Stimulated activated CD8-positive, alpha-beta memory T cell treated with anti-CD3 and anti-CD28 coated beads, Interleukin-7, amount 100 ng/mL, for 24 hours (primary cell): ENCODE results near the gene SLC66A3.
A peak's percentile ranks its signal among the peaks of the same experiment; 100 is the strongest.

Source experiments
- DNase-seq: peaks from one replicate; pipeline ENCODE4 v3.0.0-alpha.2; 2020; ENCODE audit warnings: low read depth

The SLC66A3 gene

DNA sequence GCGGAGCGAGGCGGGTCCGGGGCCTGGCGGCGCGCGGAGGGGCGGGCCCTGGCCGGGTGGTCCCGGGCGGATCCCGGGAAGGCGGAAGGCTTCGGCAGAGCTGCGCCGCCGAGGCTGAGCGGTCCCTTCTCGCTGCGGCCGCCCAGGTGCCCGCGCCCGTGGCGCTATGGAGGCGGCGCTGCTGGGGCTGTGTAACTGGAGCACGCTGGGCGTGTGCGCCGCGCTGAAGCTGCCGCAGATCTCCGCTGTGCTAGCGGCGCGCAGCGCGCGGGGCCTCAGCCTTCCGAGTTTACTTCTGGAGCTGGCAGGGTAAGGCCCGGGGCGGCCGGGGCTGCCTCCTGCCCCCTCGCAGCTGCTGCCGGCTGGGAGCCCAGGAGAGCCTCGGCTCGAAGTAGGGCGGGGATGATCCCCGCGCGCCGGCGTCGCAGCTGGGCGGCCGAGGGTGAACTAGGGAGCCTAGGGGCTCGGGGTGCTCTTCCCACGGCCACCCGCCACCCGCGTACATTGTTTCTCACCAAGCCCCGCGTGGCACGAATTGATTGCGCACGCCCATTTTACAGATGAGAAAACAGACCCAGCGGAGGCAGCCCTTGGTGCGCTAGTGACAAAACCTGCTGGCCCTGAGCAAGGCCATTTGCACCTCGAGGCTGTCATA, at the start of gene SLC66A3:
SLC66A3 (plus strand) TSS at position 87 of the 655 bp plus-strand sequence; CDS start at position 167, 80 bp downstream.
- DNase-seq: no peak

DNA sequence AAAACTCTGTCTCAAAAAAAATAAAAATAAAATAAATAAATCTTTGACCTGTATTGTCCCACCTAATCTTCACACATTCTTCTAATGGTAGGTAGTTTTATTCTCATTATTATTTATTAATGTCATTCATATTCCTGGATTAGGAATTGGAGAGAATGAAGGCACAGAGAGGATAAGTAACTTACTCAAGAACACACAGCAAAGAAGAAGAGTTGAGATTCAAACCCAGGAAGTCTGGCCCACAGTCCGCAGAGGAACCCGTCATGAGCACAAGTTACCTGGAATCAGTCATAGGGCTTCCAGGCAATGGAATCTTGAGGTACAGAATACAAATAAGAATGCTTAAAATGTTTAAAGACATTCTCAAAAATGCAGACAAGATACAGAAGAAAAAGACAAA, 46.3 kb upstream of the SLC66A3 start:
- DNase-seq: no peak

DNA sequence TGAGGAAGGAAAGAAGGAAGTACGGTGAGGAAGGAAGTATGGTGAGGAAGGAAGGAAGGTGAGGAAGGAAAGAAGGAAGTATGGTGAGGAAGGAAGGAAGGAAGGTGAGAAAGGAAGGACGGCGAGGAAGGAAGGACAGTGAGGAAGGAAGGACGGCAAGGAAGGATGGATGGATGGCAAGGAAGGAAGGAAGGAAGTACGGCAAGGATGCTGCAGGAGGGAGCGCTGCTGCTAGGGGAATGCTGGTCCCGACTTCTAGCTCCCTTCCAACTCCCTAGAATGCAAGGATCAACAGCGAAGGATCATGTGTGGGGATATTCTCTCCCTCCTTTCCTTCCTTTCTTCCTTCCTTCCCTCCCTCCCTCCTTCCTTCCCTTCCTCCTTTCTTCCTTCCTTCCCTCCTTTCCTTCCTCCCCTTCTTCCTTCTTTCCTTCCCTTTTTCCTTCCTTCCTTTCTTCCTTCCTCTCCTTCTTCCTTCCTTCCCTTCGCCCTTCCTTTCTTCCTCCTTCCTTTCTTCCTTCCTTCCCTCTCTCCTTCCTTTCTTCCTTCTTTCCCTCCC, 42.3 kb upstream of the SLC66A3 start:
- no peak for DNase-seq

DNA sequence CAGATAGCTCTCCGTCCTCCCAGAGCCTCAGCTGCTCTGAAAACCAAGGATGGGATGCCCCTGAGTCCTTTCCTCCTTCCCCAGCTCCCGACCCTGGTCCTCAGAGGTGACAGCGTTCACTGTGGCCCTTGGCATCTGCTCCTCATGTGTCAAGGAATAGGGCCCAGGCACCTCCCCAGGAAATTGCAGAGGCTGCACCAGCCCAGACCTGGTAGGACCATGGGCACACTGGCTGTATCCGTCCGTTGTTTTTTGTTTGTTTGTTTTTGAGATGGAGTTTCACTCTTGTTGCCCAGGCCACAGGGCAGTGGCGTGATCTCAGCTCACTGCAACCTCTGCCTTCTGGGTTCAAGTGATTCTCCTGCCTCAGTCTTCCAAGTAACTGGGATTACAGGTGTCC, 37.5 kb upstream of the SLC66A3 start:
- DNase-seq: no peak

DNA sequence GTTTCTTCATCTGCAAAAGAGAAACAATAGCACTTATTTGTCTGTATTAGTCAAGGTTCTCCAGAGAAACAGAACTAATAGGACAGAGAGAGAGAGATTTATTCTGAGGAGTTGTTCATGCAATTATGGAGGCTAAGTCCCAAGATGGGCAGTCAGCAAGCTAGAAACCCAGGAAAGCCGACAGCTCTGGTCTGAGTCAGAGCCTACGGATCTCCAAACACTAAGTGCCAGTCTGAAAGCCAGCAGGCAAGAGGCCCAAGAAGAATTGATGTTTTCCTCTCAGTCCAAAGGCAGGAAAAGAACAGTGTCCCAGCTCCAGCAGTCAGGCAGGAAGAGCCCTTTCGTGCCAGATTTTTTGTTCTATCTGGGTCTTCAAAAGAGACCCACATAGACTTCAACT, 36.5 kb upstream of the SLC66A3 start:
- DNase-seq: no peak

- no peak for DNase-seq
Measured at GRCh38 chr2:11121099-11121822, 34.0 kb upstream of the SLC66A3 start.

GRCh38 chr2:11121823-11122155, 33.5 kb upstream of the SLC66A3 start:
- DNase-seq: no peak

GRCh38 chr2:11122380-11122779, 32.9 kb upstream of the SLC66A3 start:
- no peak for DNase-seq

DNA sequence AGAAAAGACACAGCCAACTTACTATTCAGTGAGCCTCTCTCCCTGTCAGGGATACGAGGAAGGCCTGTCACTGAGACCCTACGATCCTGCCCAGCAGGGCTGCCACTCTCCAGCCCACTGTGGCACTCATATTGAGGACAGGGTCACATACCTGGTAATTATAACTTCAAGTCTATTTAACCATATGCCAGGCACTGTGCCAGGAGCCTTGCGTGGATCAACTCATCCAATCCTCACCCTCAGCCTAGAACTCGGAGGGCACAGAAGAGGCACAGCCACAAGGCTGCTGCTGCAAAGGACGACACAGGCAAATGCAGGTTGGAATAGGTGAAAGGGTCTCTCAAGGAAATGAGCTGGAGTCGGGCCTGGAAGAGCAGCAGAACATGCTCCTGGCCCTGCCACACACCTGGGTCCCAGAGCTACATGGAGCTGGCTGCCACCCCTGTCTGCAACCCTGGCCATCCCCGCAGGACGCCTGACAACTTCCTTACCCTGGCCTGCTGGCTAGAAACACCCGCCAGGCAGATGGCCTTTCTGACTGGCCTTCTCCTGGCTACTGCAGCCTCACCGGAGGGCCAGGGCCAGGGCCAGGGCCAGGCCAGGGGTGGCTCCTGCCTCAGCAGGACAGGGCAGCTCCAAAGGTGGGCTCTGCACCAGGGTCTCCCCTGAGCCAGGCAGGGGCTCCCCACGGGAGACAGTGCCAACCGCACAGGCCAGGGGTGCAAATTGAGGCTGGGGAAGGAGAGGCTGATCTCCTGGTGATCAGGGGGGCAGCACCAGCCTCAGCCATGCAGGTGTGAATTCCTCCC, 32.1 kb upstream of the SLC66A3 start:
- DNase-seq: no peak

- DNase-seq: peak; percentile 64
Measured at GRCh38 chr2:11123856-11124759, 31.2 kb upstream of the SLC66A3 start.

DNA sequence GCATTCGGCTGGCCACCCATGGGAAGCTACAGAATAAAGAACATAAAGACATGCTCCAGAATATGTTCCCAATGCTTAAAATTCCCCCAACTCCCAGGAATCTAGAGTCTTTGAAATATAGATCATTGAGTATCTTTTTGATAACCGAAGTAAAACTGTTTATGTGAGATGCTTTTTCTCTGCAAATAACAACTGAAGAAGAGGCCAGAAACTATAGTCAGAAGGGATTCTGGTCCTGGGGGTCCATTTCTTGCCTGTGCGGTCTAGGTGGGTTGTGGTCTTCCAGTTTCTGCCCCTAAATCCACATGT, 30.6 kb upstream of the SLC66A3 start:
- no peak for DNase-seq

- no peak for DNase-seq
Measured at GRCh38 chr2:11127761-11128160, 27.5 kb upstream of the SLC66A3 start.

- DNase-seq: no peak
Measured at GRCh38 chr2:11128243-11128951, 26.9 kb upstream of the SLC66A3 start.

DNA sequence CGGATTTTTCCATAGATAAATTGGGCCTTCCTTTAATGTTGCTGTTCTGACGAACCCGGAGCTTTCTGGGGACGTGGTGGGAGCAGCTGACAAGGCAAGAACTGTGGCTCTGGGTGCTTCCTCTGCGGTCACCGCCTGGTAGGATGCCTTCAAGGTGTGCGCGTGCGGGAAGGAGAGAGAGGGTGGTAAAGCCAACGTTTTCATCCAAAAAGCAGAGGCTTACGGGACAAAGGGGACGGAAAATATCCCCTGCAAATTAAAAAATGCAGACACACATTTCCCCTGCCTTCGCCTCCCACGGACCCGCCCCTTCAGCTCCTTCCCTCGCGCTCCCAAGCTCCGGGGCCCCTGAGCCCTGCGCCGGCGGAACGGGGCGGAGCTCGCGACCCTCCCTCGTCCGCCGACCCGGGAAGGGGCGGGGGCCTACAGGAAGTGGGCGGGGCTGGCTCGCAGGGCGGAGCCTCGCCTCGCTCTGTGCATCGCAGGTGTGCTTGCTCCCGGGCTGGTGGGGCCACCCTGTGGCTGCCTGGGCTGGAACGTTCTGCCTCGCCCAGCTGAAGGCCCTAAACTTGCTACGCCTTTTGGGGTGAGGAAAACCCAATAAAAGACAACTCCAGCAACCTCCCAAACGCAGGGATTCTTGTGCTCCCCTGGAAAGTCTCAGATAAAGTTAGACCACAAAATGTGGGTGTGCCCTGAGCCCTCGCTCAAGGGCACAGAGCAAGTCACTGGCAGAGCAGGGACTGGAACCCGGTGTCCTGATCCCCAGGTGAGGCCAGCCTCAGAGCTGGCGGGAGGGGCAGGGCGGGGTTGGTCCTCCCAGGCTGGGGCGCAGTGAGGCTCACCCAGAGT, 25.4 kb upstream of the SLC66A3 start:
- peak; percentile 42 for DNase-seq

- no peak for DNase-seq
Measured at GRCh38 chr2:11131166-11131920, 23.9 kb upstream of the SLC66A3 start.

GRCh38 chr2:11132036-11132671, 23.1 kb upstream of the SLC66A3 start:
- no peak for DNase-seq

DNA sequence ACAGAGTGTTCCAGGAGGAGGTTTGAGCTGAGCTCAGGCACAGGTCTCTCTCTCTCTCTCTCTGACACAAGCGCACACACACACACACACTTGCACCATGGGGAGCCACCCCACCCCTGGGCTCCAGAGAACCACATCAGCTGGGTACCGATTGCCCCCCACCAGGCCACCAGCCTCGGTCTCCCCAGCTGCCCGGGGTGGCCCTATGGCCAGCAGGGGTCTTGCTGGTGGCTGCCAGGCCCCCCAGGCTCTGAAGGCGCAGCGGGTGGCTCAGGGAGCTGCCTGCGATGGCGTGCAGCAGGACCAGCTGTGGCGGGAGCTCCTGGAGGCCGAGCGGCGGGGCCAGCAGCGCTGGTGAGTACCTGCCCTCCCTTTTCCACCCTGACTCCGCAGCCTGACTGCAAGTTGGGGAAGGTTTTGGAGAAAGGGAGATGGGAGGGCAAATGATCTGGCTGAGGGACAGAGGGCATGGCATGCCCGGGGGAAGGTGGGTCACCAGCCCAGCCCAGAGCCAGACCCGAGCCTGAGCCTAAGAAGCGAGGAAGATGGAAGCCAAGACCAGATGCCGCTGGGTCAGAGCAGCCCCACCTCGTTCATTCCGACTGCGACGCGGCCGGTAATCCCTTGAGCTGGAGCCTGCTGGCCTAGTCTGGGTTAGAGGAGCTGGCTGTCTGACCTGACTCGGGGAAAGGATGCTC, 21.9 kb upstream of the SLC66A3 start:
- no peak for DNase-seq

DNA sequence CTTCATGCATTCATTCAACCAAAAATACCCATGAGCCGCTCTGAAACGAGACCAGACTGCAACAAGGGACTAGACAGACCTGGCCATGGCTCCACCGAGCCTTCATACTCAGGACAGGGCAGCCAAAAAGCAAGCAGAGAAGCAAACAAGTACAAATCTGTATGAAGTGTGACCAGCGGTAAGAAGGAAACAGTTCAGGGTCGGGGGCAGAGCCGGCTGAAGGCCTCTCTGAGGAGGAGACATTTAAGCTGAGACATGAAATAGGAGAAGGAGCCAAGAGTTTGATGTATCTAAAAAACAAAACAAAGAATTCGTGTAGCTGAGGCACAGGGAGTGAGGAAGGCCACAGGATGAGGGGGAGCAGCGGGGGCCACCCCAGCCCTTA, 21.3 kb upstream of the SLC66A3 start:
- no peak for DNase-seq
